Measurements from ENCODE around the gene DPH5.
"Not testable (repeated sequence)": the region's sequence is repeated elsewhere in the genome, so short reads cannot be mapped to it uniquely, and the experiment has no call there.

DPH5 gene

GRCh38 chr1:100955322-100955721 lies 70.3 kb downstream of the DPH5 start:
- H3K4me3 ChIP-seq (ENCODE audit: severe bottlenecking) = no peak overlapping the region
- peaks cover 14% of the 10 kb centered on the region for H3K4me1 ChIP-seq (ENCODE audit: insufficient read depth, poor library complexity, severe bottlenecking)
- no peaks in the 10 kb centered on the region for H3K27me3 ChIP-seq (ENCODE audit: insufficient read depth, poor library complexity, severe bottlenecking)
- DNase-seq (ENCODE audit: low spot score) (no peak), ATAC-seq (ENCODE audit: low read depth) (peak; percentile 66)
- H3K36me3 ChIP-seq (ENCODE audit: low read depth) = no peaks in the 10 kb centered on the region; the same call in 1 of the 2 replicates
- H3K27ac ChIP-seq (ENCODE audit: poor library complexity, severe bottlenecking) = no peak overlapping the region
- H3K9me3 ChIP-seq (ENCODE audit: severe bottlenecking) = no peaks in the 10 kb centered on the region
- TF ChIP-seq CTCF (IDR thresholded peaks at IDR 0.05; ENCODE audit: poor library complexity, severe bottlenecking) = no peak

GRCh38 chr1:100953960-100954730 lies 71.4 kb downstream of the DPH5 start:
- DNase-seq (ENCODE audit: low spot score) = no peak
- ATAC-seq (ENCODE audit: low read depth) = no peak
- Histone ChIP-seq H3K27me3 (ENCODE audit: insufficient read depth, poor library complexity, severe bottlenecking) (no peaks in the 10 kb centered on the region), H3K27ac (ENCODE audit: poor library complexity, severe bottlenecking) (no peak overlapping the region), H3K4me1 (ENCODE audit: insufficient read depth, poor library complexity, severe bottlenecking) (peaks cover 20% of the 10 kb centered on the region), H3K4me3 (ENCODE audit: severe bottlenecking) (no peak overlapping the region), H3K9me3 (ENCODE audit: severe bottlenecking) (no peaks in the 10 kb centered on the region), H3K36me3 (ENCODE audit: low read depth) (no peaks in the 10 kb centered on the region; the same call in 1 of the 2 replicates)
- TF ChIP-seq CTCF (IDR thresholded peaks at IDR 0.05; ENCODE audit: poor library complexity, severe bottlenecking) = no peak

- not testable (repeated sequence) for H3K9me3 ChIP-seq (ENCODE audit: severe bottlenecking); H3K27me3 ChIP-seq (ENCODE audit: insufficient read depth, poor library complexity, severe bottlenecking); ATAC-seq (ENCODE audit: low read depth); H3K4me3 ChIP-seq (ENCODE audit: severe bottlenecking); H3K27ac ChIP-seq (ENCODE audit: poor library complexity, severe bottlenecking); H3K36me3 ChIP-seq (ENCODE audit: low read depth); DNase-seq (ENCODE audit: low spot score)
- H3K4me1 ChIP-seq (ENCODE audit: insufficient read depth, poor library complexity, severe bottlenecking) = peaks cover 31% of the 10 kb centered on the region
Observed at GRCh38 chr1:100952970-100953369, 72.6 kb downstream of the DPH5 start.

- no peak overlapping the region for H3K27ac ChIP-seq (ENCODE audit: poor library complexity, severe bottlenecking)
- no peaks in the 10 kb centered on the region for H3K27me3 ChIP-seq (ENCODE audit: insufficient read depth, poor library complexity, severe bottlenecking)
- H3K4me3 ChIP-seq (ENCODE audit: severe bottlenecking) = no peak overlapping the region
- no peak for TF ChIP-seq CTCF (IDR thresholded peaks at IDR 0.05; ENCODE audit: poor library complexity, severe bottlenecking)
- peaks cover 31% of the 10 kb centered on the region for H3K4me1 ChIP-seq (ENCODE audit: insufficient read depth, poor library complexity, severe bottlenecking)
- DNase-seq (ENCODE audit: low spot score) (no peak), ATAC-seq (ENCODE audit: low read depth) (no peak)
- H3K9me3 ChIP-seq (ENCODE audit: severe bottlenecking) = no peaks in the 10 kb centered on the region
- no peaks in the 10 kb centered on the region; the same call in 1 of the 2 replicates for H3K36me3 ChIP-seq (ENCODE audit: low read depth)
Observed at GRCh38 chr1:100952104-100952745, 73.4 kb downstream of the DPH5 start.

- TF ChIP-seq CTCF (IDR thresholded peaks at IDR 0.05; ENCODE audit: poor library complexity, severe bottlenecking) = no peak
- Histone ChIP-seq H3K9me3 (ENCODE audit: severe bottlenecking) (no peaks in the 10 kb centered on the region), H3K36me3 (ENCODE audit: low read depth) (no peaks in the 10 kb centered on the region; the same call in 1 of the 2 replicates), H3K27ac (ENCODE audit: poor library complexity, severe bottlenecking) (no peak overlapping the region), H3K4me1 (ENCODE audit: insufficient read depth, poor library complexity, severe bottlenecking) (peaks cover 31% of the 10 kb centered on the region), H3K27me3 (ENCODE audit: insufficient read depth, poor library complexity, severe bottlenecking) (no peaks in the 10 kb centered on the region), H3K4me3 (ENCODE audit: severe bottlenecking) (no peak overlapping the region)
- ATAC-seq (ENCODE audit: low read depth) (no peak), DNase-seq (ENCODE audit: low spot score) (no peak)
Observed at GRCh38 chr1:100950781-100951180, 74.8 kb downstream of the DPH5 start.

All from RWPE2 (cell line).